ENCODE measurements around the gene LRRC70. TPM values are rescaled to one million over a fixed set of nuclear protein-coding genes. Genes with fewer than 3 reads are reported as not detected.

LRRC70 gene
- polyA plus RNA-seq, 1 donor from 2014 or later, result 2.2 TPM

DNA sequence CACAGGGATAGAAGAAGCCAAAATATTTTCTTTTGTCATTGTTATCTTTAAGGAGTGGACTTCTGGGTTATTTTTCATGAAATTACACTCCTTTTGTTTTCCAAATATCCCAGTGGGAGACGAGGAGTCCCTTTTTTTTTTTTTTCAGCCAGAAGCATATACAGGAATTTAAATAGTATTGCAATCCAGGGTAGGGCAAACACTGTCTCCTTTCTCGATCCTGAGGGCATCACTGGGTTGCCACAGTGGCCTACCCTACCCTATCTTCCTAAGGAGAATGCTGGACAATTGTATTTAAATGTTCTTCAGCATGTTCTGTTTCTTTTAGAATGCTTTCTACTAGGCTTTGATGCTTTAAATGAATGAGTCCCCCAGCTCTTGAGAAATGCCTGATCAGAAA, 47.9 kb downstream of the LRRC70 start:
- Histone ChIP-seq H3K27me3 (ENCODE audit: insufficient read depth, low read depth, low read length) (no peaks in the 10 kb centered on the region), H3K9ac (ENCODE audit: low read length) (no peak overlapping the region), H3K36me3 (ENCODE audit: insufficient read depth, low read length) (no peaks in the 10 kb centered on the region), H3K9me2 (ENCODE audit: insufficient read depth, low read length) (no peaks in the 10 kb centered on the region), H3K4me2 (ENCODE audit: low read length) (no peak overlapping the region), H4K20me1 (ENCODE audit: insufficient read depth) (no peaks in the 10 kb centered on the region), H3K27ac (ENCODE audit: low read length) (no peak overlapping the region), H3F3A (ENCODE audit: insufficient read depth, low read length, poor library complexity, severe bottlenecking) (no peaks in the 10 kb centered on the region), H3K9me3 (ENCODE audit: low read length) (no peaks in the 10 kb centered on the region), H3K4me3 (ENCODE audit: low read length) (no peak overlapping the region), H3K79me2 (replicated peaks; ENCODE audit: insufficient read depth, low read length) (no peaks in the 10 kb centered on the region), H2AFZ (ENCODE audit: low read depth, low read length) (no peak overlapping the region)
- TF ChIP-seq EZH2 (IDR thresholded peaks at IDR 0.05; ENCODE audit: borderline replicate concordance, insufficient read depth, low read length, poor library complexity, severe bottlenecking) (no peak), EP300 (conservative IDR thresholded peaks at IDR 0.05; ENCODE audit: poor library complexity, severe bottlenecking) (no peak), SMC3 (conservative IDR thresholded peaks at IDR 0.05; ENCODE audit: poor library complexity) (no peak), RAD21 (conservative IDR thresholded peaks at IDR 0.05) (no peak), MXI1 (conservative IDR thresholded peaks at IDR 0.05; ENCODE audit: poor library complexity, severe bottlenecking) (no peak), CTCF (IDR thresholded peaks at IDR 0.05; ENCODE audit: poor library complexity, severe bottlenecking) (no peak), POLR2AphosphoS5 (IDR thresholded peaks at IDR 0.05) (no peak), REST (IDR thresholded peaks at IDR 0.05; ENCODE audit: borderline replicate concordance) (no peak), TAF1 (IDR thresholded peaks at IDR 0.05; ENCODE audit: low read depth) (no peak)

GRCh38 chr5:62627121-62627520, 48.5 kb downstream of the LRRC70 start:
- H3K9me3 ChIP-seq (ENCODE audit: low read length), result no peaks in the 10 kb centered on the region
- H3K9me2 ChIP-seq (ENCODE audit: insufficient read depth, low read length), result no peaks in the 10 kb centered on the region
- no peak overlapping the region for H2AFZ ChIP-seq (ENCODE audit: low read depth, low read length)
- no peaks in the 10 kb centered on the region for H4K20me1 ChIP-seq (ENCODE audit: insufficient read depth)
- H3K9ac ChIP-seq (ENCODE audit: low read length), result no peak overlapping the region
- TF ChIP-seq TAF1 (IDR thresholded peaks at IDR 0.05; ENCODE audit: low read depth), result no peak
- no peak for TF ChIP-seq EP300 (conservative IDR thresholded peaks at IDR 0.05; ENCODE audit: poor library complexity, severe bottlenecking)
- no peak for TF ChIP-seq EZH2 (IDR thresholded peaks at IDR 0.05; ENCODE audit: borderline replicate concordance, insufficient read depth, low read length, poor library complexity, severe bottlenecking)
- no peak for TF ChIP-seq SMC3 (conservative IDR thresholded peaks at IDR 0.05; ENCODE audit: poor library complexity)
- no peak for TF ChIP-seq MXI1 (conservative IDR thresholded peaks at IDR 0.05; ENCODE audit: poor library complexity, severe bottlenecking)
- TF ChIP-seq RAD21 (conservative IDR thresholded peaks at IDR 0.05), result no peak
- TF ChIP-seq REST (IDR thresholded peaks at IDR 0.05; ENCODE audit: borderline replicate concordance), result no peak
- no peak for TF ChIP-seq CTCF (IDR thresholded peaks at IDR 0.05; ENCODE audit: poor library complexity, severe bottlenecking)
- no peak for TF ChIP-seq POLR2AphosphoS5 (IDR thresholded peaks at IDR 0.05)
- H3K36me3 ChIP-seq (ENCODE audit: insufficient read depth, low read length), result no peaks in the 10 kb centered on the region
- H3K27me3 ChIP-seq (ENCODE audit: insufficient read depth, low read depth, low read length), result no peaks in the 10 kb centered on the region
- H3K27ac ChIP-seq (ENCODE audit: low read length), result no peak overlapping the region
- H3K4me3 ChIP-seq (ENCODE audit: low read length), result no peak overlapping the region
- no peaks in the 10 kb centered on the region for H3F3A ChIP-seq (ENCODE audit: insufficient read depth, low read length, poor library complexity, severe bottlenecking)
- no peaks in the 10 kb centered on the region for H3K79me2 ChIP-seq (replicated peaks; ENCODE audit: insufficient read depth, low read length)
- no peak overlapping the region for H3K4me2 ChIP-seq (ENCODE audit: low read length)
